ENCODE measurements around the gene KLHL14.

DNA sequence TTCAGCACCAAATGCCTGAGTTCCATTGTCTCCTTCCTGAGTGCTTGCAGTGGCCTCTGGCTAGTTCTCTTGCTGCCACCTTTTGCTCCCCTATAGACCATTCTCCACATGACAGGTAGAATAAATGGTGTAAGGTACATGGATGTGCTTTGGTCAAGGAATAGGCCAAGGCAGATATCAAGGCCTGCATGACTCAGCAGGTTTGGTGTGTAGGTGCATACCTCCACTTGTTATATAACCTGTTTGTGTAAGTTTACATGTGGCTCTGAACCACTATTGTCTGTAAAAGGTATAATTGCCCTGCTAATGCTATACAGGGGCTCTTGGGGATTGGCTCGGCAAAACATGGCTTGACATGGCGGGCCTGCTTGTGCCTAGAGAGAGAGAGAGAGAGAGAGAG lies 143.5 kb downstream of the KLHL14 start:
- TF ChIP-seq, protein P1, sequence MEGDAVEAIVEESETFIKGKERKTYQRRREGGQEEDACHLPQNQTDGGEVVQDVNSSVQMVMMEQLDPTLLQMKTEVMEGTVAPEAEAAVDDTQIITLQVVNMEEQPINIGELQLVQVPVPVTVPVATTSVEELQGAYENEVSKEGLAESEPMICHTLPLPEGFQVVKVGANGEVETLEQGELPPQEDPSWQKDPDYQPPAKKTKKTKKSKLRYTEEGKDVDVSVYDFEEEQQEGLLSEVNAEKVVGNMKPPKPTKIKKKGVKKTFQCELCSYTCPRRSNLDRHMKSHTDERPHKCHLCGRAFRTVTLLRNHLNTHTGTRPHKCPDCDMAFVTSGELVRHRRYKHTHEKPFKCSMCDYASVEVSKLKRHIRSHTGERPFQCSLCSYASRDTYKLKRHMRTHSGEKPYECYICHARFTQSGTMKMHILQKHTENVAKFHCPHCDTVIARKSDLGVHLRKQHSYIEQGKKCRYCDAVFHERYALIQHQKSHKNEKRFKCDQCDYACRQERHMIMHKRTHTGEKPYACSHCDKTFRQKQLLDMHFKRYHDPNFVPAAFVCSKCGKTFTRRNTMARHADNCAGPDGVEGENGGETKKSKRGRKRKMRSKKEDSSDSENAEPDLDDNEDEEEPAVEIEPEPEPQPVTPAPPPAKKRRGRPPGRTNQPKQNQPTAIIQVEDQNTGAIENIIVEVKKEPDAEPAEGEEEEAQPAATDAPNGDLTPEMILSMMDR (IDR thresholded peaks at IDR 0.05; ENCODE audit: low read depth, low read length): no peak
- no peak for TF ChIP-seq EZH2phosphoT487 (IDR thresholded peaks at IDR 0.05; ENCODE audit: low read depth)

Data from OCI-LY3 (cell line).